Activated CD4-positive, alpha-beta T cell treated with anti-CD3 and anti-CD28 coated beads, Interleukin-2, amount 10 ng/mL, durations not matched to agents 7 days and 5 days (primary cell): ENCODE results near the gene NOTCH3. TPM values are rescaled to one million over a fixed set of nuclear protein-coding genes. Genes with fewer than 3 reads are reported as not detected.

Experiments used
- CTCF ChIA-PET: fragments of 350-600 bp; sonication (Branson Sonifier 250); formaldehyde crosslinking; loops from one replicate; lab custom pipeline; 2021; ENCODE audit warnings: antibody characterized with exemption; lab: Charles Lee
- POLR2A ChIA-PET: fragments of 350-600 bp; sonication (Branson Sonifier 250); formaldehyde crosslinking; loops from one replicate; lab custom pipeline; 2021; ENCODE audit warnings: antibody characterized with exemption; lab: Charles Lee
- DNase-seq: peaks from one replicate; pipeline ENCODE4 v3.0.0-alpha.2; 2020
- H3K27ac Mint-ChIP-seq: one replicate; pipeline ENCODE4 v1.8.0; 2021; ENCODE audit warnings: mild to moderate bottlenecking, moderate library complexity, mixed read lengths
- H3K27me3 Mint-ChIP-seq: one replicate; pipeline ENCODE4 v1.8.0; 2021; ENCODE audit warnings: mixed read lengths
- H3K36me3 Mint-ChIP-seq: one replicate; pipeline ENCODE4 v1.8.0; 2021; ENCODE audit warnings: low read depth, mixed read lengths
- H3K4me1 Mint-ChIP-seq: one replicate; pipeline ENCODE4 v1.8.0; 2021; ENCODE audit warnings: mixed read lengths
- H3K4me3 Mint-ChIP-seq: one replicate; pipeline ENCODE4 v1.8.0; 2021; ENCODE audit warnings: mild to moderate bottlenecking, moderate library complexity, mixed read lengths
- H3K9me3 Mint-ChIP-seq: one replicate; pipeline ENCODE4 v1.8.0; 2021; ENCODE audit warnings: mixed read lengths
- total RNA-seq, 2 experiments: library from RNA; stranded (reverse); gene quantifications; one replicate each; pipeline ENCODE4 v1.2.3, GENCODE V29; 2021

Gene NOTCH3
- total RNA-seq, 2 experiments from 2014 or later = not detected

DNA sequence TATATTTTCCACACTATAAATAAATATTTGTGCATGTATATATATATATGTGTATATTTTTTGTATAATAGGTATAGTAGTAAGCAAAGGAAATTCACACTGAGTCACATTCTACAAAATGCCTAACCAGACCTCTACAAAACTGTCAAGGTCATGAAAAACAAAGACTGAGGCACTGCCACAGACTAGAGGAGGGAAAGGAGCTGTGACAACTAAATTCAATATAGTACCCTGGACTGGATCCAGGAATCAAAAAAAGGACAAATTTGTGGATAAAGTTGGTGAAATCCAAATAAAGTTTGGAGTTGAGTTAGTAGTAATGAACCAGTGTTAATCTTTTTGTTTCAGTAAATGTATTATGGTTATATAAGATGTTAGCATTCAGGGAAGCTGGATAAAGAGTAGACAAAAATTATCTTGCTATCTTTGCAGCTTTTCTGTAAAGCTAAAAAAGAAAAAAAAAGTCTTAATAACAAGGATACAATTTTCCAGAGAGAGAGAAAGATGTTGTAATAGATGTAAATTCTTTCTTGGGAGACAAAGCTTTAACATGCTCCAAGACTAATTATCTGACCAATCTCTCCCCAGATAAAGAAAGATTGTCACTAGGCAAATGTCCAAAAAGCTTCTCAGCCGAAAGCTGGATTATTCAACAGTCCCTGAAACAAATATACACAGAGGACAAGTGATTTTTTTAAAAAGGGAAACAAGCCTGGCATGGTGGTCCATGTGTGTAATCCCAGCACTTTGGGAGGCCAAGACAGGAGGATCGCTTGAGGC, 74.5 kb downstream of the NOTCH3 start:
- ChIA-PET CTCF (interaction anchor here (0.5 to 1.5 kb wide), 6 partner anchors 15 to 1588 kb away, joined by 3 to 6 read pairs (median 4); partner anchors contain the start of gene AKAP8L), POLR2A (no interaction called here)
- Mint-ChIP-seq H3K27me3 (no peaks in the 10 kb centered on the region), H3K27ac (no peak overlapping the region), H3K9me3 (no peaks in the 10 kb centered on the region), H3K4me1 (peaks cover 40% of the 10 kb centered on the region), H3K4me3 (no peak overlapping the region), H3K36me3 (peaks cover 12% of the 10 kb centered on the region)
- DNase-seq = no peak

GRCh38 chr19:15125232-15126067, 75.3 kb downstream of the NOTCH3 start:
- DNase-seq = peak; percentile 98
- H3K36me3 Mint-ChIP-seq = peaks cover 20% of the 10 kb centered on the region
- POLR2A ChIA-PET = no interaction called here

DNA sequence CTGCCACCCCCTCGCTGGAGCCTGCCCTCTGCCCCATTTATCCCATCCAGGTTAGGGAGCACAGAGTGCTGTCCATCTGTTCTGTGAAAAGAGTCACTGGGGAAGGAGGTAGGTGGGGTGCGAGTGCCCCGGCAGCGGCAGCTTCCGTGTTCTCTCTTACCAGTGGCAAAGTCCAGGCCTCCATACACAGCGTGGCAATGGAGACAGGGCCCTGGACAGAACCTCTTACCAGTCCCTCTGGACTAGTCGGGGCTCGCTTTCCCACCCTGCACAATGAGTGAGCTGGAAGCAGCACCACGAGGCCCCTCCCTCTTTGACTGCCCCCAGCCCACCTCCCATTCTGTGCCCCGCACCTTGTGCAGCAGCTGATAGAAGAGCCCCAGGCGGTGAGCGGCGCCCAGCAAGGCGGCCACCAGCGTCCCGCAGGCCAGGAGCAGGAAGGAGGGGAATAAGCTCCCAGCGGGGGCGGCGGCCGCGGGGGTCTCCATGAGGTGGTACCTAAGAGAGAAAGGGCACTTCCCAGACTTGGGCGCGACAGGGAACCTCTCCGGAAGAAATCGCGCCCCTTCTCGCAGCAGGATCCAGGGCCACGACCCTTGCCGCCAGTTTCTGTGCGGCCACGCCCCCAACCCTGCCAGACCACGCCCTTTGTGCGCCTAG, 76.1 kb downstream of the NOTCH3 start:
- Mint-ChIP-seq H3K36me3 (peaks cover 26% of the 10 kb centered on the region), H3K9me3 (no peaks in the 10 kb centered on the region), H3K27me3 (no peaks in the 10 kb centered on the region), H3K27ac (peak overlapping the region; percentile 95), H3K4me1 (peaks cover 32% of the 10 kb centered on the region), H3K4me3 (peak overlapping the region; percentile 82)
- POLR2A ChIA-PET = no interaction called here
- CTCF ChIA-PET = interaction anchor here (1.5 kb wide), 2 partner anchors 13 to 431 kb away, joined by 3 to 5 read pairs; no protein-coding TSS in a partner anchor
- peak; percentile 25 for DNase-seq

More at GRCh38 chr19:15125232-15126067, 75.3 kb downstream of the NOTCH3 start:
- Mint-ChIP-seq H3K4me1 (peaks cover 39% of the 10 kb centered on the region), H3K9me3 (no peaks in the 10 kb centered on the region), H3K27me3 (no peaks in the 10 kb centered on the region), H3K27ac (peak overlapping the region; percentile 95), H3K4me3 (peak overlapping the region; percentile 82)
- CTCF ChIA-PET = interaction anchor here (0.9 to 1.5 kb wide), 4 partner anchors 14 to 29 kb away, joined by 3 to 6 read pairs (median 4); no protein-coding TSS in a partner anchor

- Mint-ChIP-seq H3K27me3 (no peaks in the 10 kb centered on the region), H3K4me1 (peaks cover 25% of the 10 kb centered on the region), H3K36me3 (peaks cover 34% of the 10 kb centered on the region), H3K4me3 (peak overlapping the region; percentile 82), H3K9me3 (no peaks in the 10 kb centered on the region), H3K27ac (peak overlapping the region; percentile 95)
- POLR2A ChIA-PET = no interaction called here
- CTCF ChIA-PET = interaction anchor here (1.5 kb wide), 1 partner anchor 432 kb away, joined by 5 read pairs; no protein-coding TSS in a partner anchor
- no peak for DNase-seq
Measured at GRCh38 chr19:15123900-15124299, 76.9 kb downstream of the NOTCH3 start.

DNA sequence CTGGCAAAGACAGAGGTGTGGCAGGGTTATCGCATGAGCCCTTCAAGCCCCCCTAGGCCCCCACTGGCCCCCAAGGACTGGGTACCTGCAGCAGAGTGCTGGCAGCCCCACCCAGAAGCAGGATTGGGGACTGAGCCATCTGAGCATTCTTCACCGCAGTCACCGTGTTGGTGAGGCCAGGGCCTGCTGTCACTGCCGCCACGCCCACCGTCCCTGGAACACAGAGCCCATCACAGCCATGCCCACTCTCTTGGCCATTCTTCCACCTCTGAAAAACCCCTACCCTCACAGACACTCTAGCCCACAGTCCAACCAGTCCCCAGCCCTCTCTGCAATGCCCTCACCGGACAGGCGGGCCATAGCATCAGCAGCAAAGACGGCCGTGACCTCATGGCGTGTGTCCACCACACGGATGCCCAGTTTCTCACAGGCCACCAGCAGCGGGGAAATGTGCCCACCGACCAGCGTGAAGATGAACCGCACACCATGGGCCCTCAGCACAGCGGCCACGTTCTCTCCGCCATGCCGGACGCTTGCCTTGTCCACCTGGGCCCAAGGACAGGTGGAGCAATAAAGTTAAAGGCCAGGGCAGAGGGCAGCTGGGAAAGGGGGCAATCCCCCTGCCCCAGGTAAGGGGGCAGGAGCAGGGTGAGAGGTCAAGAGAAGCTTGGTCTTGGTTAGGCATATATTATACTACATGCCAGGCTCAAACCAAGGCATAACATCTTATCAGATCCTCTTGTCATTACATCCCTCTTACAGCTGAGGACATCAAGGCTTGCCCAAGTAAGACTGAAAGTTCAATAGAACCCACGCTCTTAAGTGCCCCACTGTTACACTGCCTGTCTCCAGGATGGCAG, 77.5 kb downstream of the NOTCH3 start:
- peaks cover 22% of the 10 kb centered on the region for H3K4me1 Mint-ChIP-seq
- H3K9me3 Mint-ChIP-seq = no peaks in the 10 kb centered on the region
- peak overlapping the region; percentile 25 for H3K27ac Mint-ChIP-seq
- POLR2A ChIA-PET = no interaction called here
- CTCF ChIA-PET = interaction anchor here (1.5 kb wide), 1 partner anchor 432 kb away, joined by 5 read pairs; no protein-coding TSS in a partner anchor
- no peaks in the 10 kb centered on the region for H3K27me3 Mint-ChIP-seq
- H3K4me3 Mint-ChIP-seq = peak overlapping the region; percentile 82
- DNase-seq = no peak
- H3K36me3 Mint-ChIP-seq = peaks cover 41% of the 10 kb centered on the region

DNA sequence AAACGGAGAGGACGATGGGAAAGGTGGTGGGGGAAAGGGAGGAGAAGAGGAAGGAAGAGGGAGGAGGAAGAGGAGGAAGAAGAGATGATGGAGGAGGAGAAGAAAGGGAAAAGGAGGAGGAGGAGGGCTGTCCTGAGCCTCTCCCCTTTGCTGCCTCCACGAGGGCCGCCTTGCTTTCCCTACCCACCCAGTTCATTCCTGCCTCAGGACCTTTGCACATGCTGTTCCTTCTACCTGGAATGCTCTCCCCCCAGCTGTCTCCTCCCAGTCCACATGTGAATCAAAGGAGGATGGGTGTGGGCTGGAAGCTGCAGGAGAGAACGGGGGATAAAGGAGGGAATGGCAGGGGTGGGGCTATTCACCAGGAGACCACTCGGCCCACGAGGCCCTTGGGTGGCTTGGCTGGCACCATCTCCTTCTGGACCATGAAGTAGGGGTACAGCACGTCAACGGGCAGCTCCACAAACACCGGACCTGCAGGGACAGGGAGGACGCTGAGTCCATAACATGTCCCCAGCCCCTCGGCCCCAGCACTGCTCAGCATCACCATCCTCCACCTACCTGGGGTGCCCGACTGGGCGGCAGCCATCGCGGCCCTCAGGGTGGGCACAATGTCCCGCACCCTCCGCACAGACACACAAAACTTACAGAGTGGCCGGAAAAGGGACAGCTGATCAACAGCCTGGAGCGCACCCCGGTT, 78.3 kb downstream of the NOTCH3 start:
- no peak overlapping the region for H3K27ac Mint-ChIP-seq
- H3K27me3 Mint-ChIP-seq = no peaks in the 10 kb centered on the region
- no peak for DNase-seq
- no peak overlapping the region for H3K4me3 Mint-ChIP-seq
- H3K4me1 Mint-ChIP-seq = peaks cover 18% of the 10 kb centered on the region
- ChIA-PET CTCF (interaction anchor here (0.5 kb wide), 1 partner anchor 215 kb away, joined by 3 read pairs; no protein-coding TSS in a partner anchor), POLR2A (no interaction called here)
- peaks cover 46% of the 10 kb centered on the region for H3K36me3 Mint-ChIP-seq
- no peaks in the 10 kb centered on the region for H3K9me3 Mint-ChIP-seq

DNA sequence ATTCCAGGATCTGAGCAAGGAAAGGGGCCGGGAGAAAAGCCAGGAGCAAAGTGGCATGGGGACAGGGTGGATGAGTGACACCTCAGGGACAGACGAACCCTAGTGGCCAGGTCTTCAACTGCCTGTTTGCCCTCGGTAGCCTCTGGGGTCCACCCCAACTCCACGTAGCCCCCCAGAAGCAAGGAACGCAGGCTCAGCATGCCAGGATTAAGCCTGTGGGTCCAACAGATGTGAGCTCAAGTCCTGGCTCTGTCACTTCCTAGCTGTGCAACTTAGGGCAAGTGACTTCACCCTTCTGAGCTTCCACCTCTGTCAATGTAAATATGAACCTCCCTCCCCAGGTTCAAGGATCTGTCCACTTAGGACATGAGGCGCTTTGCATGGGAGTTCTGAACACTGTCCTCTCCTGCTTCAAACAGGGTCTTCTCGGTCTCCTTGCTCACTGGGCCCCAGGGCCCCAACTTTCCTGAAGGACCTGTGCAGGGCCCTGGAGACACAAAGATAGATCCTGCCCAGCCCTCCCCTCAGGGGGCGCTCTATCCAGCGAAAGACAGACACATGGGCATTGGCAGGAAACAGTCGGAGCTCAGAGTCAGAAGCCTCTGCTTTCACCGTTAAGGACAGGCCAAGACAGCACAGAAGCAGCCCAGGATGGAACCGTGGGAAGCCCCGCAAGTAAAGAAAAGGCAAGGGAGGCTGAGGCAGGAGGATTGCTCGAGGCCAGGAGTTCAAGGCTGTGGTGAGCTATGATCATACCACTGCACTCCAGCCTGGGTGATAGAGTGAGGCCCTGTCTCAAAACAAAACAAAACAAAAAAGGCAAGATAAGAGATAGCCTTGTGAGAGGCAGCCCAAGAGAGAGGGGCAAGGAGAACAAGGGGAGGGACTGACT, 80.4 kb downstream of the NOTCH3 start:
- no peaks in the 10 kb centered on the region for H3K9me3 Mint-ChIP-seq
- peaks cover 46% of the 10 kb centered on the region for H3K36me3 Mint-ChIP-seq
- peaks cover 10% of the 10 kb centered on the region for H3K4me1 Mint-ChIP-seq
- no peaks in the 10 kb centered on the region for H3K27me3 Mint-ChIP-seq
- DNase-seq = no peak
- H3K4me3 Mint-ChIP-seq = no peak overlapping the region
- no peak overlapping the region for H3K27ac Mint-ChIP-seq
- ChIA-PET POLR2A (no interaction called here), CTCF (interaction anchor here (1.8 kb wide), 1 partner anchor 19 kb away, joined by 5 read pairs; no protein-coding TSS in a partner anchor)

GRCh38 chr19:15118789-15119494, 81.9 kb downstream of the NOTCH3 start:
- DNase-seq = no peak
- Mint-ChIP-seq H3K4me1 (peaks cover 4% of the 10 kb centered on the region), H3K27ac (no peak overlapping the region), H3K9me3 (no peaks in the 10 kb centered on the region), H3K36me3 (peaks cover 49% of the 10 kb centered on the region), H3K27me3 (no peaks in the 10 kb centered on the region), H3K4me3 (no peak overlapping the region)
- CTCF ChIA-PET = interaction anchor here (1.8 kb wide), 1 partner anchor 18 kb away, joined by 5 read pairs; no protein-coding TSS in a partner anchor
- POLR2A ChIA-PET = no interaction called here

DNA sequence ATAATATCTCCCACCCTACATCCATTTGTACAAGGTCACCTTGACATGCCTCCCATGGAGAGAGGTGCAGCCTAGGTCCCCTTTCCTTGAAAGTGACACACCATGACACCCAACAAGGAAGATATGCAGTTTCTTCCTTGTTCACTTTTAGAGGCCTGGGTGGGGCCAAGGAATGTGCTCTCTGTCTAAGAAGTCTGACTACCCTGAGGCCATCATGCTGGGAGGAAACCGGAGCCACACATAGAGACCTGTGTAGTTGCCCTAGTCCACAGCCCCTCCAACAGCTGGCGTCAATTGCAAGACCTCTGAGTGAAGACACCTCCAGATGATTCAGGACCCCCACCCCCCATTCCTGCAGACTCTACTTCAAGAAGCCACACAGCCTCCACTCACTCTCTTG, 82.5 kb downstream of the NOTCH3 start:
- POLR2A ChIA-PET = interaction anchor here (0.7 kb wide), 1 partner anchor 17 kb away, joined by 3 read pairs; no protein-coding TSS in a partner anchor
- no peak overlapping the region for H3K27ac Mint-ChIP-seq
- H3K27me3 Mint-ChIP-seq = no peaks in the 10 kb centered on the region
- H3K4me1 Mint-ChIP-seq = no peaks in the 10 kb centered on the region
- CTCF ChIA-PET = no interaction called here
- H3K9me3 Mint-ChIP-seq = no peaks in the 10 kb centered on the region
- peaks cover 49% of the 10 kb centered on the region for H3K36me3 Mint-ChIP-seq
- H3K4me3 Mint-ChIP-seq = no peak overlapping the region
- DNase-seq = no peak

- POLR2A ChIA-PET = no interaction called here
- Mint-ChIP-seq H3K4me1 (no peaks in the 10 kb centered on the region), H3K27ac (no peak overlapping the region), H3K27me3 (no peaks in the 10 kb centered on the region), H3K9me3 (no peaks in the 10 kb centered on the region), H3K36me3 (peaks cover 41% of the 10 kb centered on the region), H3K4me3 (no peak overlapping the region)
- DNase-seq = no peak
- CTCF ChIA-PET = no interaction called here
Measured at GRCh38 chr19:15116856-15117255, 83.9 kb downstream of the NOTCH3 start.
